GM12801 (cell line): ENCODE measurements around the gene IER3.

Source experiments
- CTCF ChIP-seq: IDR thresholded peaks from one replicate; pipeline ENCODE4 v1.5.1; 2011; ENCODE audit warnings: control low read depth; ENCODE audit not compliant: insufficient read length; ENCODE audit errors: extremely low read depth

Gene IER3

GRCh38 chr6:30719791-30720737, 24.3 kb downstream of the IER3 start, which contains the start of gene TUBB:
Gene TUBB, plus strand, starts transcription at chr6:30720352. Its CDS starts 155 bp downstream, at chr6:30720507.
- TF ChIP-seq CTCF: no peak

DNA sequence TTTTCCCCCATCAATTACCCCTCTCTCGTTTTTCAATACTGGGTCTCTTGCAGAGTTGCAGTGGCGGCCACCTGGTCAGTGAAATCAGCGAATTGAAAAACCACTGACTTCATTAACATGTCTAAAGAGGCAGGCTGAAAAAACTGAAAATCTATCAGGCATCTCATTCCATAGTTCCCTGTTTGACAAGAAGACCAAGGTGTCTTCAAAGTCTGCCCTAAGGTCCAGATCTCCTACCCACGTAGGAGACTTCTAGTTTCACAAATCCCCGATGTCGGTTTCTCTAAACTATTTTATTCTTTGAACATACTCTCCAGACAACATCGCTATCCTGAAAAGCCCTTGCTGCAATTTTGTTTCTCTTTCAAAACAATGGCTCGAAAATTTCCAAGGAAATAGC, 25.0 kb downstream of the IER3 start:
- TF ChIP-seq CTCF: no peak

- no peak for TF ChIP-seq CTCF
These were observed 27.1 kb downstream of the IER3 start, which contains the start of gene MDC1 for GRCh38 chr6:30717129-30717844. Gene MDC1, minus strand, starts transcription at chr6:30717281. Its CDS starts 2,106 bp downstream, at chr6:30715175.

DNA sequence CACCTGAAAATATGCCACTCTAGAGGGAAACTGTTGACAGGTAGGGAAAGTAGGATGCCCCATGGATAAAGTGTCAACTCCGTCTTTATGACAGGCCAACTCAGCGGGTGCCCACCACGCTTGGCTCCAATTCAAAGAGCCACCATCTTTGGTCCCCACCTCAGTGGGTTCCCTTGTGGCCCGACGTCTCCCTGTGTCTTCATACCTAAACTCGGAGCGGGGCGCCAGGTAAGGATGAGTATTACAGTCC, 27.5 kb downstream of the IER3 start:
- TF ChIP-seq CTCF: no peak

- TF ChIP-seq CTCF: no peak
These were observed 30.1 kb downstream of the IER3 start for GRCh38 chr6:30714263-30714662.

GRCh38 chr6:30712441-30712945, 31.9 kb downstream of the IER3 start:
- no peak for TF ChIP-seq CTCF

DNA sequence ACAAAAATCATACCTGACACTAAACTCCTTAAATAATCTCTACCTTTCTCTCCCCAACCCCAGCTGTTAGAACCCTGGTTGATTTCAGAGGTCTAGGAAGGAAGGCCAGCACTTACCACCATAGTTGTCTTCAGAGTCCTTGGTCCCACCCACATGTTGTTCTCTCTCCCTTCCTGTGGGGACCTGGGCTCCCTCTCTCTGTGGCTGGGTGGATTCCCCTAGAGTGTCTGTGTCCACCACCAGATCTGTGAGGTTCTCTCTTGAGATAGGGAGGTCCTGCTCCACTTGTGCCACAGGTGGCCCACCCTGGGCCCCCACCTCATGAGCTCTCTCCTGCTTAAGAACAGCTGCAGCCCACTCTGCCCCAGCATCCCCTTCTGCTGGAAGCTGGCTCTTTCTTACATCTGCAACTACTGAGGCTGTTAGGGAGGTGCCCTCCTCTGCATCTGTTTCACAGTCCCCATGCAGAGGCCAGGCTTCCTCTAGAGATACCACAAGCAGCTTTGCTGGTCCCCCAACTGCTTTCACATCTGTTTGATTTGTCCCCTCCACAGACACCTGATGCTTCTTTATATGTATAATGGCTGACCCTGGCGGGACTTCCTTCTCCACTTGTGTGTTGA, 32.5 kb downstream of the IER3 start:
- no peak for TF ChIP-seq CTCF
